Muscle layer of colon (tissue), 2 donors: ENCODE results near the gene PMM1.

ENCODE experiments used
- H3K27ac ChIP-seq: one replicate; pipeline ENCODE4 v1.7.0; 2013; ENCODE audit warnings: low read depth, mild to moderate bottlenecking, low read length, moderate library complexity
- H3K27me3 ChIP-seq, 2 donors: one replicate each; pipeline ENCODE4 v1.7.0; 2013; ENCODE audit warnings: low read length in 2 of 2, mild to moderate bottlenecking in 2 of 2; ENCODE audit not compliant: insufficient read depth in 2 of 2, control insufficient read depth in 1 of 2
- H3K36me3 ChIP-seq: one replicate; pipeline ENCODE4 v1.7.0; 2013; ENCODE audit warnings: mild to moderate bottlenecking, low read length; ENCODE audit not compliant: insufficient read depth
- H3K4me1 ChIP-seq: one replicate; pipeline ENCODE4 v1.7.0; 2013; ENCODE audit warnings: mild to moderate bottlenecking, low read length; ENCODE audit not compliant: insufficient read depth
- H3K4me3 ChIP-seq, 2 donors: one replicate each; pipeline ENCODE4 v1.7.0; 2013; ENCODE audit warnings: low read length in 2 of 2, low read depth in 1 of 2, mild to moderate bottlenecking in 1 of 2, moderate library complexity in 1 of 2
- H3K9ac ChIP-seq: one replicate; pipeline ENCODE4 v1.7.0; 2013; ENCODE audit warnings: low read length
- H3K9me3 ChIP-seq: one replicate; pipeline ENCODE4 v1.7.0; 2013; ENCODE audit warnings: mild to moderate bottlenecking, low read length
- donor health status: abdominal sarcoma.
- donor health status: Adenocarcinoma of cecum.

PMM1 gene

DNA sequence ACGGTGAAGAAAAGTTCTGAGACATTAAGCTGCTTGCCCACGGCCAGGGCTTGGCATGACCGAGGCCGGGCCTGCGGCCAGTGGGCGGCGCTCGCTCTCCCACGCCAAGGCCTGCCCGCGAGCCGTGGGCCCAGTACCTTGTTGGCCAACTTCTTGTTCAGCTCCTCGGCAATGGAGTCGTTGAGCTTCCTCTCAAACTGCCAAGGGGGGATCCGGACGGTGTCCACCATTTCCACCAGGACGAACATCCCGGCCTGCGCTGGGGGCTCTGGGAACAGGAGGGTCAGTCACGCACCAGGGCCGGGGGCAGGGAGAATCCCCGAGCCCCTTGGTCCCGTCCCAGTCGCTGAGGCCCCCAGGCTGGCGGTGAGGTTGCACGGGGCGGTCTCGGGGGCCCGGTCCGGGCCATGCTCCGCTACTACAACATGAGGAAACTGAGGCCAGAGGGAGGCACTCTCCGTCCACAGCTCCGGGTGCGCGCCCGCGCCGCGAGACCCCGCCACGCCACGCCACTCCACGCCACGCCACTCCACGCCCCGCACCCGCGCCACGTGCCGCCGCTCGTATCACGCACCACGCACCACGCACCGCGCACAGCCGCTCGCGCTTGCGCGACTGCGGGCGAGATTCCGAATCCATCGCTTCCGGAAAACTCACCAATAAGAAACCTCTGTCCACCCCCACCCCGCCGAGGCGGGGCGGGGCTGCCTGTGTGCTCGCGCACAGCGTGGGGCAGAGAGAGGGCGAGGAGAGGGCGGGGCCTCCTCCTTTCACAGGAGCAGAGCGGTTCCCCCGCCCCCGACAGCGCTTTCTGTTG lies 45.6 kb downstream of the PMM1 start, which contains the start of gene POLR3H:
Gene POLR3H, minus strand, starts transcription at position 617 of the 817 bp plus-strand sequence. Its CDS starts 369 bp downstream, at position 248.
- H3K36me3 ChIP-seq = no peaks in the 10 kb centered on the region
- H3K9ac ChIP-seq = peak within 1 kb of the TSS; percentile 49
- H3K9me3 ChIP-seq = no peaks in the 10 kb centered on the region
- peaks cover 25% of the 10 kb centered on the region for H3K4me1 ChIP-seq
- H3K27ac ChIP-seq = peak within 1 kb of the TSS; percentile 67
- H3K4me3 ChIP-seq = peak within 1 kb of the TSS; percentile 63 to 88
- H3K27me3 ChIP-seq = no peaks in the 10 kb centered on the region

DNA sequence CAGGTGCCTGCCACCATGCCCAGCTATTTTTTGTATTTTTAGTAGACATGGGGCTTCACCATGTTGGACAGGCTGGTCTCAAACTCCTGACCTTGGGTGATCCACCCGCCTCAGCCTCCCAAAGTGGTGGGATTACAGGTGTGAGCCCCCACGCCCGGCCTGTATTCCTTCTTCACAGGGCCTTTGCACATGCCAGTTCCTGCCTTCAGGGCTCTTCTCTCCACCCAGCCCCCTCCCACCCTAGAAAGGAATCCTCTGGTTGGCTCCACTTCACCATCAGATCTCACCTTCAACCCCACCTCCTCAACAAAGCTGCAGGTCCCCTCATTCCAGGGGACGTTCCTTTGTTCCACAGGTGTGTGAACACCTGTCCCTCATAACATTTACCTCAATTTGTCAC lies 47.4 kb downstream of the PMM1 start:
- Histone ChIP-seq H3K27ac (no peak overlapping the region), H3K9ac (no peak overlapping the region), H3K4me3 (no peak overlapping the region), H3K4me1 (peaks cover 25% of the 10 kb centered on the region), H3K27me3 (no peaks in the 10 kb centered on the region), H3K36me3 (no peaks in the 10 kb centered on the region), H3K9me3 (no peaks in the 10 kb centered on the region)

DNA sequence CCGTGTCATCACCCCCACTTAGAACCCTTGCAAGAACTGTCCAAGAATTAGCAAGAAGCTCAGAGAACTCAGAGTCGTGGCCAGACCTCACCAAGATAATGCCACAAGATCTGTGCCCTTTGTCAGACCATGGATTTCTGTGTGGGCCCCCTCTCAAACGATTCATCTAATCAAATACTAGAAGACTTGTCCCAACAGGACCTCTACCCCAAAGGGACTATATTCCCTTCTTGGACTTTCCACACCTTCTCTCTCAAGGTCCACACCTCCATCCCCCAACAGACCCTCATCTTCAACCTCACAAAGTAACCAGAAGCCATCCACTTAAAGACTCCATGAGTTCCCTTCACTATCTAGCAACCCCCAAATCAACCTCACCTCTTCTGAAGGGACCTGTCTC lies 48.2 kb downstream of the PMM1 start:
- H3K36me3 ChIP-seq = no peaks in the 10 kb centered on the region
- peaks cover 25% of the 10 kb centered on the region for H3K4me1 ChIP-seq
- no peaks in the 10 kb centered on the region for H3K27me3 ChIP-seq
- H3K4me3 ChIP-seq = no peak overlapping the region
- no peak overlapping the region for H3K9ac ChIP-seq
- no peak overlapping the region for H3K27ac ChIP-seq
- H3K9me3 ChIP-seq = no peaks in the 10 kb centered on the region

DNA sequence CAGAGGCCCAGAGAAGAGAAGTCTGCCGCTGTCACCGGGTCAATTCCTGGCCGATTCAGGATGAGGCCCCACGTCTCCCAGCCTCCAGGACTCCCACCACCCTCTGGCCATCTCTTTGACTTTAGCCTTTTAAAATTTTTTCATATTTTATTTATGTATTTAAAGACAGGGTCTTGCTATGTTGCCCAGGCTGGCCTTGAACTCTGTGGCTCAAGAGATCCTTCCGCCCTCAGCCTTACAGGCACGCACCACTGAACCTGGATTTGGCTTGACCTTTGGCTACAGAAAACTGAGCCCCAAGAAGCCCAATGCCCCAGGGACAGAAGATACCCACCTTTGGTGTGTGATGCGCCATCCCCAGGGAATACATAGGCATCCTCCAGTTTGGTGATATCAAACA lies 49.3 kb downstream of the PMM1 start:
- no peak overlapping the region for H3K9ac ChIP-seq
- peaks cover 25% of the 10 kb centered on the region for H3K4me1 ChIP-seq
- H3K27ac ChIP-seq = no peak overlapping the region
- no peaks in the 10 kb centered on the region for H3K9me3 ChIP-seq
- H3K36me3 ChIP-seq = no peaks in the 10 kb centered on the region
- no peak overlapping the region for H3K4me3 ChIP-seq
- no peaks in the 10 kb centered on the region for H3K27me3 ChIP-seq

DNA sequence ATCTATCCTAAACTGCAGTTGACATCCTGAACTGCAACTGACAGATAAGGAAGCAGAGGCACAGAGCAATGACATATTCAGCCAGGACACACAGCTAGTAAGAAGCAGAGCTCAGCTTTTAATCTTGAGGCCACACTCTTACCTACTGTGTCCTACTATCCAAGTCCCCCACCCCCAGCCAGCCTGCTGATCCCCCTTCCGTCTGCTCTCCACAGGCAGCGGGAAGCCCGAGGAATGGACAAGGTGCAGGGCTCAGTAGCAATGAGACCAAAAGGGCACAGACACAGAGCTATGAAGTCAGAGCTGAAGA lies 49.7 kb downstream of the PMM1 start:
- no peak overlapping the region for H3K4me3 ChIP-seq
- H3K36me3 ChIP-seq = no peaks in the 10 kb centered on the region
- peaks cover 21% of the 10 kb centered on the region for H3K4me1 ChIP-seq
- no peaks in the 10 kb centered on the region for H3K9me3 ChIP-seq
- no peaks in the 10 kb centered on the region for H3K27me3 ChIP-seq
- H3K9ac ChIP-seq = no peak overlapping the region
- no peak overlapping the region for H3K27ac ChIP-seq

DNA sequence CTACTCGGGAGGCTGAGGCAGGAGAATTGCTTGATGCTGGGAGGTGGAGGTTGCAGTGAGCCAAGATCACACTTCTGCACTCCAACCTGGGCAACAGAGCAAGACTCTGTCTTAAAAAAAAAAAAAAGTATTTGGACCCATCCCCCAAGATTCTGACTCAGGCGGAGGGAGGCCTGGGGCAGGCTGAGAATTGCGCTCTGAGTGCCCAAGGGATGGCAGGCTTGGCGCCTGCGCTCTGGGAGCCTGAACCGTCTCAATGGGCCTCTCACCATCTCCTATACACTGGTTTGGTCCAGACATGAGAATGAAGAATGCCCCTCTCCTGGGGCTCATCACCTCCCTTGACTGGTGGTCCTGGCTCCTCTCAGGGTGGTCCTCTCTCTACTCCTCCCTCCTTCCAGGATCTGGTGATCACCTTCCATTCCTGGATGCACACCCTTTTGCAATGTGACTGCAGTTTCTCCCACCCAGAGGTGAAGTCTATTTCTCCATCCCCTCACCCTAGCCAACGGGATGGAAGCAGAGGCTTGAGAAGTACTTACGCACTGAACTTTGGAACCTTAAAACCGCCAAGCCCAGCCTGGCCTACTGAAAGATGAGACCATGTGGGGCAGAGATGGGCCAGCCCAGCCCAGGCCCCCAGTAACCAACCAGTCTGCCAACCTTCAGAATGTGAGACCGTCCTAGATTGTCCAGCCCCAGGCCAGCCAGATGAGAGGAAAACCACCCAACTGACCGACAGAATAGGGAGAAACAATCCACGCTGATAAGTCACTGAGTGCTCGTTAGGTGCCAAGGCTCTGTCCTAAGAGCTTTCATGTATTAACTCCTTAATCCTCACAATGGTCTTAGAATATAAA lies 50.3 kb downstream of the PMM1 start:
- Histone ChIP-seq H3K9ac (no peak overlapping the region), H3K36me3 (peaks cover 2% of the 10 kb centered on the region), H3K4me1 (peaks cover 18% of the 10 kb centered on the region)

DNA sequence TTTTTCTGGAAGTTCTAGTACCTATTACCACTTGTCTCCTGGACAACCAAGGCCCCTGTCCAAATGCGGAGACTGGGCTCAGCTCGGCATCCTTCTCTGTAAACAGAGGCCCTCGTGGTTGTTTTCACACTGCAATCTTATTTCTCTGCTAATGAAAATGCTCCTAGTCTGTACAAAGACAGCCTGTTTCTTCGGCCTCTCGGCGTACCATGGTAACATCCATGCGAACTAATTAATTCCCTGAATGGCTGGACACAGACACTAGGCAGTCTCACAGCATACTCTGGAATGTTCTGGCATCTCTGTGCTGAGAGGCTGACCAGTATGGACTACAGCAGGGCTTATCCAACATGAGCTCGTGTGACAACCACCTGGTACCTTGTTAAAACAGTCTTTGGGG lies 51.1 kb downstream of the PMM1 start:
- Histone ChIP-seq H3K4me3 (no peak overlapping the region), H3K36me3 (peaks cover 10% of the 10 kb centered on the region), H3K4me1 (peaks cover 20% of the 10 kb centered on the region), H3K9ac (no peak overlapping the region), H3K27ac (no peak overlapping the region), H3K9me3 (no peaks in the 10 kb centered on the region), H3K27me3 (no peaks in the 10 kb centered on the region)

More for the DNA sequence above, 50.3 kb downstream of the PMM1 start:
- Histone ChIP-seq H3K27me3 (no peaks in the 10 kb centered on the region), H3K4me3 (no peak overlapping the region), H3K9me3 (no peaks in the 10 kb centered on the region), H3K27ac (no peak overlapping the region)

DNA sequence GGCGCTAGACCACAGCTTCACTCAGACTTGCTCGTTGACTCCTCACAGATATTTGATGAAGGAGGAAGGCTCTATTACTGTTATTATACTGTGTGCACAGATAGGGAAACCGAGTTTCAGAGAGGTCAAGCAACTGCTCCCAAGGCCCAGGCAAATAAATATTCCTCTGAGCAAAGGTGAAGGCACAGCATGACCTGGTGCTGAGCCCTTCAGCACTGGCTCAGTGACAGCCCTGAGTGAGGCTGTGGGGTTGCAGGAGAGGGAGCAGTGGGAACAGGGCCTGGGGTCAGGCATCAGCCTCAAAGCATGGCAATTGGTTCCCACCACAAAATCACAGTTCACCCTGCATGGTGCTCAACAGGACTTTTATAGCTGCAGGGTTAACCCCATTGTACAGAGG lies 52.4 kb downstream of the PMM1 start:
- no peak overlapping the region for H3K27ac ChIP-seq
- no peaks in the 10 kb centered on the region for H3K9me3 ChIP-seq
- no peak overlapping the region for H3K4me3 ChIP-seq
- no peak overlapping the region for H3K9ac ChIP-seq
- H3K27me3 ChIP-seq = no peaks in the 10 kb centered on the region
- peaks cover 15% of the 10 kb centered on the region for H3K4me1 ChIP-seq
- H3K36me3 ChIP-seq = peaks cover 15% of the 10 kb centered on the region

DNA sequence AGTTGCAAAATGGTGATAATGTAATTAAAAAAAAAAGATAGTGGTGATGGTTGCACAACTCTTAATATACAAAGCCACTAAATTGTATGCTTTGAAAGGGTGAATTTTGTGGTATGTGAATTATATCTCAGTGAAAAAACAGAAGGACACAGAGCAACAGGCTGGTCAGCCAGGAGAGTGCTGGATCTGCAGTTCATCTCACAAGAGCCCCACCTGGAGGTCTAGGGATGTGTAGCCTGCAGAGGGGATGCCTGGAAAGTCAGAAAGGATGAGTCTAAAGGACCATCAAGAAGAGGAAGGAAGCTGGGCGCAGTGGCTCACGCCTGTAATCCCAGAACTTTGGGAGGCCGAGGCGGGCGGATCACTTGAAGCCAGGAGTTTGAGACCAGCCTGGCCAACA lies 54.4 kb downstream of the PMM1 start:
- Histone ChIP-seq H3K27me3 (no peaks in the 10 kb centered on the region), H3K4me1 (peaks cover 10% of the 10 kb centered on the region), H3K9me3 (no peaks in the 10 kb centered on the region), H3K27ac (no peak overlapping the region), H3K36me3 (peaks cover 32% of the 10 kb centered on the region), H3K4me3 (no peak overlapping the region), H3K9ac (no peak overlapping the region)

DNA sequence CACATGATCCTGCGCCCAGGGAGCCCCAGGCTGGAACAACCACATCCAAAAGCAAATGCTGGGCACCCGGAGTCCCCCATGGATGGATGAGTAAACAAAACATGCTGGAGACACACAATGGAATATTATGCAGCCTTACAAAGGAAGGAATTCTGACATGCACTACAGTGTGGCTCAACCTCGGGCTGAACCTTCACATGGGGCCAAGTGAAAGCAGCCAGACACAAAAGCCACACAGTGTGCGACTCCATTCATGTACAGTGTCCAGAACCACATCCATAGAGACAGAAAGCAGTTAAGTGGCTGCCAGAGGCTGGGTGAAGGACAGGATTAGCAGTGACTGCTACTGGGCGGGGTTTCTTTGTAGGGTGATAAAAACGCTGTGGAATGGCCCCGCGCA lies 55.4 kb downstream of the PMM1 start:
- no peaks in the 10 kb centered on the region for H3K9me3 ChIP-seq
- no peaks in the 10 kb centered on the region for H3K27me3 ChIP-seq
- H3K4me1 ChIP-seq = peaks cover 10% of the 10 kb centered on the region
- H3K4me3 ChIP-seq = no peak overlapping the region
- H3K27ac ChIP-seq = no peak overlapping the region
- H3K36me3 ChIP-seq = peaks cover 40% of the 10 kb centered on the region
- H3K9ac ChIP-seq = no peak overlapping the region

DNA sequence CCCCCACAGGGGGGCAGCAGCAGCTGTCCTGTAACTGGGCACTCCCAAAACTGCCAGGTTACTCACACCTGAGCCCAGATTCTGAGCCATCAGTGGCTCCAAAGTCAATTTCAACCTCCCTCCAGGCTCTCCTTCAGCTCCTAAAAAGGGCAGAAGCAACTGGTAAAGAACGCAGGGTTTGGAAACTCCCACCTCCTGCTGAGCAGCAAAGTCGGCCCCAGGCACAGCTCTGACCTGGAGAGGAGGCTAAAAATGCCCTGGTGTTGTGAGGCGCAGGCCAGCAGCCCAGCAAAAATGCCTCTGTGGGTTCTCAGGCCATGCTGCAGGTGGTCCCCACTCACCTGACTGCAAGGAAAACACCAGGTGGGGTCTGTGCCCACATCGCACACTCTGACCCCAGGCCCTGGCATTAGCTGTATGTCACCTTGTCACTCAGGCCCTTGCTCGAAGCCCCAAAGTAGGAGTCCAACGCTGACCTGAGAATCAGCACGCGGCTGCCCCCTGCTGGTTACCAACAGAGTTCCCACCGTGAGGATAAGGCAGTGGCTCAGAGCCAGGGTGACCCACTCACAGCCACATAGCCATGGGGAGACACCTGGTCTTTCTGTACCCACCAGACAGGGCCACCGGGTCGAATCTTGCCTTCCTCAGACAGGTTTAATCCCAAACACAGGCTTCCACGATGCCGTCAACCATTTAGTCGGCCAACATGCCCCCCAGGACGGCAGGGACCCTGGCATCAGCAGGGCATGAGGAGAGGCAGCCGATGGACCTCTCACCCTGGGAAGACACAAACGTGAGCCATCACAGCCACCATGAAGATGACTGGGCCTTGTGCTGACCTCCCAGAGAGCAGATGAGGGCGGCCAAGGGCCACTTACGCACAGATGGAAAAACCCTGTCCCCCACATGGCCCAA lies 56.5 kb downstream of the PMM1 start:
- no peaks in the 10 kb centered on the region for H3K27me3 ChIP-seq
- H3K9me3 ChIP-seq = no peaks in the 10 kb centered on the region
- peaks cover 10% of the 10 kb centered on the region for H3K4me1 ChIP-seq
- peak overlapping the region; percentile 16 for H3K27ac ChIP-seq
- no peak overlapping the region for H3K9ac ChIP-seq
- peaks cover 50% of the 10 kb centered on the region for H3K36me3 ChIP-seq
- no peak overlapping the region for H3K4me3 ChIP-seq
